Activated effector memory CD4-positive, alpha-beta T cell treated with Interleukin-2 at 50 U/mL for 16 hours (primary cell): ENCODE results near the gene FABP1.

ENCODE experiments used
- DNase-seq: peaks from one replicate; pipeline ENCODE4 v3.0.0-alpha.2; 2020

FABP1 gene

DNA sequence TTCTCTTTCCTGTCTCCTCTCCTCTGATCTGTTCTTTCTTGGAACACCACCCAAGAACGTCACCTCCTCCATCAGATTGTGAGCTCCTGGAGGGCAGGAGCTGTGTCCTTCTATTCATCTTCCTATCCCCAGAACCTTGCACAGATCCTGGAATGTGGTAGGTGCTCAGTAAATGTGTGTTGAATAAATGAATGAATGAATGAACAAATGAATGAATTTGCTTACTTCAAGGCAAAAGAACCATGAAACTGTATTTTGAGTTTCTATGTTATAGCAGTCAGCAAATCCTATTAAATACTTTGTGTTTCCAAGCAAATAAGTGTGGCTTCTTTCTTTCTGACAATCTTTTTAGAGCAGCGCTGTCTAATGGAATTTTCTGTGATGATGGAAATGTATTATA, 14.8 kb downstream of the FABP1 start:
- no peak for DNase-seq

DNA sequence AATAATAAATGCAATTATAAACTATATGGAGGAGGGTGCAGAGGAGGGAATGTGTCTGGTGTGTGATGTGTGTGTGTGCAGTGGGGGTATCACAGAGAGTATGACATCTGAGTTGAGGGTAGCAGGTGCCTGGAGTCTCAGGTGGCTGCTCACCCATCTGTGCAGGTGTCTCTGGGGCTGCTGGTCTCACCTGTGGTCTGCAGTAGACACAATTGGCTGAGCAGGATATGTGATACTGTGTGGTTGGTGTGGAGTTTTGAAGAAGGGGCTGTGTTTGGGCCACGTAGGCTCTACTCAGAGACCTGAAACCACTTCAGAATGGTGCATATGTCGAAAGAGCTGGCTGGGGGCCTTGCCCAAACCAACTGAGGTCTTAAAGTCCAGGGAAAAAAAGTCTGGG, 17.0 kb downstream of the FABP1 start:
- DNase-seq = no peak

DNA sequence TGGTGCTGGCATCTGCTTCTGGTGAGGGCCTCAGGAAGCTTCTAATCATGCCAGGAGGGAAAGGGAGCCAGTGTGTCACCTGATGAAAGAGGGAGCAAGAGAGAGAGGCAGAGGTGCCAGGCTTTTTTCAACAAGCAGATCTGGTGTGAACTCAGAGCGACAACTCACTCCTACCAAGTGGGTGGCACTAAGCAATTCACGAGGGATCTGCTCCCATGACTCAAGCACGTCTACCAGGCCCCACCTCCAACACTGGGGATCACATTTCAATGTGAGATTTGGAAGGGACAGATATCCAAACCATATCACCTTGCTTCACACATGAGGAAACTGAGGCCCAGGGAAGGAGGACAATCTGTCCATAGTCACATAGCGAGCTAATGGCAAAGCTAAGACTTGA, 19.1 kb downstream of the FABP1 start:
- no peak for DNase-seq

- DNase-seq = no peak
Observed at GRCh38 chr2:88100489-88100858, 27.4 kb downstream of the FABP1 start.

DNA sequence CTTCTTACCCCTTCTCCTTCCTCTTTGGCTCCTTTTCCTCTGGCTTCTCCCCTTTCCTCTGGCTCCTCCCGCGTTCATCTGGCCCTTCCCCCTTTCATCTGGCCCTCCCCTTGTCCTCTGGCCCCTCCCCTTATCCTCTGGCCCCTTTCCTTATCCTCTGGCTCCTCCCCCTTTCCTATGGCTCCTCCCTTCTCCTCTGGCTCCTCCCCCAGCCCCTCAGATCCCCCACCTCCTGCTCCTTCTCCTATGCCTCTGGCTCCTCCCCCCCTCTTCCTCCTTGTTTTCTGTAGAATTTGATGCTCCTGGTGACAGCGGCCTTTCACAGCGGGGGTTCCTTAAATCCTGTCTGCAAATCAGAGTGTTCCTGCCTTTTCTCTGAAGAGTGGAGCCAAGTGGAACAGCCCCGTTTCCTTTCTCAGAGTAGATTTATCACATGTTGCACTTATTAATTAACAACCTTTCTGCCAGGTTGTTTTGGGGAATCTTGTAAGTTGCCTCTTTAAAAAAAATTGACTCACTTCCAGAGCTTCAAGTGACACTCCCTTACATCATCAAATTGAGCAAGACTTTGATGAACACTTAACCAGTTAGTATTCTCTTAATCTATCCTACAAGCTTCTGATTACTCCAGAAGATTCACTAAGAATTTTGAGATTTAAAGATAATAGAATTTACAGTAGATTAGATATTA, 27.9 kb downstream of the FABP1 start:
- no peak for DNase-seq

DNA sequence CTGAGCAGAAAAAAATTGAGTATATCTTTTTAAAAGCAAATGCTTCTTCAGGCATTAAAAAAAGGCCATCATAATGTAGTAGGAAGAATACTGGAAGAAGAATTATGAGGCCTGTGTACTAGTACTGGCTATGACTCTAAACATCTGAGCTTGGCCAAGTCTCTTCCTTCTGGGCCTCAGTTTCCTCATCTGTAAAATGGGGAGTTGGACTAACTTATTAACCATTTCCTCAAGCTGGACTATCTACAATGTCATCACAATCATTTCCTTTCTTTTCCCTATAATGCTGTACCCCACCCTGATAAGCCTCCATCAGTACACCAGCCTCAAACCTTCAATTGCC, 29.3 kb downstream of the FABP1 start:
- no peak for DNase-seq

- no peak for DNase-seq
Observed at GRCh38 chr2:88097891-88098557, 29.8 kb downstream of the FABP1 start.

DNA sequence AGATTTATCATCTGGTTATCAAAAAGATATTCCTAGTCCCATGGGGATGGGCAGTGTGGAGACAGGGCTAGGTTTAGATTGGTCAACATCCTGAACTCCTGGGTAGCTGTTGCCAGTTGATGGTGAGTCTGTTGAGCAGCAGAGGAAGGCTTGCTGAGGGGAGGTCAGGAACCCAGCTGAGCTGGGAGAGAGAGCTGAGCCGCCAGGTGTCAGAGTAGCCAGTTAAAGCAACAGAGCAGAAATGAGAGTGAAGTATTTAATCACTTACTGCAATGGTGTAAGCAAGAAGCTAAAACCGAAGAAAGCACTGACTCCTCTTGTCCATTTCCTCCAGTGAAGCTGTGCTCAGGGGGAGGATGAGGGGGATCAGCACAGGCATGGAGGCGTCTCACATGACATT, 30.7 kb downstream of the FABP1 start:
- DNase-seq = no peak

DNA sequence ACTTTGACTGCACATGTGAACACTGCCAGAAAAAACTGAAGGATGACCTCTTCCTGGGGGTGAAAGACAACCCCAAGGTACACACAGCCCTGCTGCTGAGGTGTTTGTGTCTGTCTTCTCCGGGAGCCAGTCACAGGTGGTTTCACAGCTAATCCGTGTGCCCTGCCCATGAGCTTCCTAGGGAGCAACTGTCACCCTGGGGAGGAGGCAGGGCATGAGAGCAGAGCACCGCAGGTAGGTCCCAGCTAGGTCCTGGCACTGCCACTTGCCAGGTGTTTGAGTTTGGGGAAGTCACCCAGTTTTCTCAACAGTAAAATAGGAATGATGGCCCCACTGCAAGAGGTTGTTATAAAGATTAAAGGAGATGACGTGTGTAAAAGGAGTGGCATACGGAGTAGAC, 31.2 kb downstream of the FABP1 start:
- DNase-seq = no peak

DNA sequence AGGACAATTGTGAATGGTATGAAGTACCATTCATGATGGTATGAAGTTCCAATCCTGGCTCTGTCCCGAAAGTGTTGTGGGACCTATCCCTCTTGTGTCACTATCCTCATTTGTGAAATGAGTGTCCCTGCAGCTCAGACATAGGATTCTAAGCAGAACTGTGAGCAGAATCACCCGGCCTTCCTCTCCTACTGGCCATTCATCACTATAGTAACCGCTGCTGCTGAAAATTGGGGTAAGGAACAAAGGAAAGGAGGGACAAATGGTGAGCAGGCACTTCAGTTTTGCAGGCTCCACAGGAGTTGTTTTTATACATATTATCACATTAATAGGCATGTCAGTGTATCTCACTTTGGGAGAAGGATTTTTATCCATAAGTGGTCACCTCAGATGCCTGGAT, 32.8 kb downstream of the FABP1 start:
- no peak for DNase-seq

DNA sequence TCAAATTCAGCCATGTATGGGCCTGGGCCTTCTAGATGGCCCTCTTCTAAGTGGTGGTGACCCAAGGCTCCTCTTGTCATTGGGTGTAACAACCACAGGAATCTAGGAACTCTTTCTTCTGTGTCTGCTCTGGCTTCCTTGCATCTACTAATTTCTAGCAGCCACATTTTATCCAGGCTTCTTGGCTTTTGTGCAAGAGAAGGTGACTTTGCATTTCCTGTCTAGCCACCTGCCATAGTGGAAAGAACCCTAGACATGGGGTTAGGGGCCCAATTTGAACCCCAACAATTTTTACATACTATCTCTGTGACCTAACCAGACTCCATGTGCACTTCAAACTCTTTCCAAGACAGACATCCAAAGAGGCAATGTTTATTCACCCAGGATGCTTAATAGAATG, 35.1 kb downstream of the FABP1 start:
- DNase-seq = no peak

DNA sequence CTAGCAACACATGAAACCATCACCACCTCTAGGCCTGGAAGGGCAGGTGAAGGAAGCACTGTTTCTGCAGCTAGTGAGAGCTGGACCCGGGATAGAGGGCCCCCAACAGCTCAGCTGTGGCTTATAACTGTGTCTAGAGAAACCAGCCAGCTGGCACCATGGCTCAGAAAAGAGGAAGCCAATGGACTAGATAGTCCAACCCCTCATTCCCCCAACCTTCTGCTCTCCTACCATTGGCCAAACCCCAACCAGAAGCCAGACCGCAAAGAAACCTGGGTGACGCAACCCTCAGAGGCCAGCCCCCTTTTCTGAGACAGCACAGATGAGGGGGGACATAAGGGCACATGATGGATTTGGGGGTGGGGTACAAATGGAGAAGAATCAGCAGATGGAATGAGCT, 35.9 kb downstream of the FABP1 start:
- DNase-seq = no peak

- no peak for DNase-seq
Observed at GRCh38 chr2:88090446-88091283, 37.2 kb downstream of the FABP1 start.

DNA sequence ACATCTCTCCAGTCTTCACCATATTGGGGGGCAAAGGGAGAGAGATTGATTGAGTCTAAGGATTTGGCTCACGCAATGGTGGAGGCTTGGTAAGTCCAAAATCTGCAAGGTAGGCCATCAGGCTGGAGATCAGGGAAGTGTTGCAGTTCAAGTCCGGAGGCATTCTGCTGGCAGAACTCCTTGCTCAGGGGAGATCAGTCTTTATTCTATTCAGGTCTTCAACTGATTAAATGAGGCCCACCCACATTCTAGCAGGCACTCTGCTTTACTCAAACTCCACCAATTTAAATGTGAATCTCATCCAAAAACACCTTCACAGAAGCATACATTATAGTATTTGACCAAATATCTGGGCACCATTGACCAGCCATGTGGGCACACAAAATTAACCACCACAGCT, 38.9 kb downstream of the FABP1 start:
- DNase-seq = no peak

GRCh38 chr2:88087763-88088162, 40.1 kb downstream of the FABP1 start:
- no peak for DNase-seq

GRCh38 chr2:88087073-88087472, 40.8 kb downstream of the FABP1 start:
- DNase-seq = no peak

GRCh38 chr2:88086401-88086800, 41.5 kb downstream of the FABP1 start:
- DNase-seq = no peak

- DNase-seq = no peak
Observed at GRCh38 chr2:88085602-88086001, 42.3 kb downstream of the FABP1 start.

- DNase-seq = no peak
Observed at GRCh38 chr2:88085099-88085498, 42.8 kb downstream of the FABP1 start.

DNA sequence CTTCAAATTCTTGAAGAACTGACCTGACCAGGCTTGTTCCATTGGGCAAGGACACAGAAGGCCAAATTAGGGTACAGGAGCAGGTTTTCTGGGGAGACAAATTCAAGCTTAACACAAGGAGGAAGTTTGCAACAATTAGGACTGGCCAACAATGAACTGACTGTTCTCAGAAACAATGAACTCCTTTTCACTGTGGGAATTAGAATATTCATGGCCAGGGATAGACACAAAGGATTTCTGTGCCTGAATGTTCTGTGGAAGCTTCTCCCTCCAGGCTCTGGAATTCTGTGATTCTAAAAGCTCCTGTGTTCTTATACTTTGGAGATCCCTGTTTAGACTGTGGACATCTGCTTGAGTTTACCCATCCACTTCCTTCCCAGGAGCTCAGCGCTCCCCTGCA, 45.1 kb downstream of the FABP1 start:
- no peak for DNase-seq

DNA sequence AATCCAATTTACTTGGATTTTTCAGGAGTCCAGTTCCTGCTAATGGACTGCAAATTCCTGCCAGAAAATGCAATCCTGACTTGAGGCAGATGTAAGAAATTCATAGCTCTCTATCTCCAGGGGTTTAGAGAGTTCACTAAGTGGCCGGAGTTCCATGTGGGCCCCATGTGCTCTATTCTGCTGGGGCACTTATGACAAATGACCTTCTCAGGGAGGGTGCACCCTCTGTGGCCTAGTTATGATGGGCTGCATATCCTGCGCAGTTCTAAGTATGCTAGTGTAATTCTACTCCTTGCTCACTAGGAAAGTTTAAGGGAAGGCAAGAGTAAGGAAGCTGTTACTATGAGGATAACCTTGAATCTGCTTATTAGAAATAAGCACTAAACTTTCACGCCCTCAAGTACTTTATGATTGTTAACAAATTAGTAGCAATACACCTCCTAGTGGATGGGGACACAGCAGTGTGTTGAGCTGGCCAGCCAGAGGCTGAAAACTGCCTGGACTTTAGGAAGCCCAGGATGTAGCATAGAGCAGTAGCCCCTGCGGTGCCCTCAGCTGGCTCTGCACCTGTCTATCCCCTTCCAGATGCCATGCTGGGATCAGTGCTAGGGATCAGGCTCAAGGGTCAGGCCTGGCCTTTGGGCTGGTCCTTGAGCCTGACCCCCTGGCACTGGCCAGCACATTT, 45.8 kb downstream of the FABP1 start:
- no peak for DNase-seq

- no peak for DNase-seq
Observed at GRCh38 chr2:88080545-88080944, 47.3 kb downstream of the FABP1 start.

GRCh38 chr2:88078643-88079172, 49.2 kb downstream of the FABP1 start:
- no peak for DNase-seq
